K562 (cell line): ENCODE results near the gene PIP4K2A. TPM values are rescaled to one million over a fixed set of nuclear protein-coding genes. Genes with fewer than 3 reads are reported as not detected.
A peak's percentile ranks its signal among the peaks of the same experiment; 100 is the strongest.

ENCODE experiments used
- ATAC-seq: fragments of 200-7000 bp; cut with Tn5 transposase; 3 replicates; pipeline ENCODE4 v1.9.1; 2020; ENCODE audit warnings: moderate library complexity
- BruUV-seq: library from RNA; stranded (reverse); fragments of 400-500 nt; replicated peaks from 2 replicates; lab custom pipeline; 2021; lab: Mats Ljungman, UMichigan
- CTCF ChIA-PET: fragments of 300-600 bp; formaldehyde crosslinking; extraction: SDS; loops from one replicate; lab custom pipeline; 2021; ENCODE audit warnings: low intra/inter-chr PET ratio; lab: Yijun Ruan, JAX
- POLR2A ChIA-PET: fragments of 300-600, 350-650 bp; sonication (Branson Sonifier 250); formaldehyde crosslinking; extraction: SDS; loops from one replicate; lab custom pipeline; 2021; ENCODE audit warnings: antibody characterized with exemption, inconsistent platforms; lab: Yijun Ruan, JAX
- DNase-seq, 4 experiments: peaks; one replicate each; pipeline versions ENCODE4 v3.0.0 to v3.0.0-alpha.2; 2011 to 2018; ENCODE audit warnings: low spot score in 3 of 4, mixed read lengths in 3 of 4; ENCODE audit errors: extremely low read depth in 1 of 4
- FAIRE-seq: peaks from 2 replicates; lab custom pipeline; 2011; peaks lifted over from hg19 to GRCh38; lab: Jason Lieb, UNC
- H2AFZ ChIP-seq: 2 replicates; pipeline ENCODE4 v1.6.0; 2011; ENCODE audit warnings: low read depth, low read length, control low read depth, inconsistent platforms
- H3K27ac ChIP-seq: fragments of 200-600 bp; 3 replicates; pipeline ENCODE4 v1.8.0; 2011; ENCODE audit warnings: low read depth, mild to moderate bottlenecking, control low read depth, inconsistent platforms, low read length, moderate library complexity, mixed read lengths; ENCODE audit errors: extremely low read depth
- H3K27me3 ChIP-seq, 2 experiments: fragments of 300-600 bp in 1 of 2; 2 replicates in 1 of 2; 3 replicates in 1 of 2; pipeline versions ENCODE4 v1.6.0 to v1.8.0; 2011; ENCODE audit warnings: inconsistent platforms in 2 of 2, low read length in 2 of 2, mild to moderate bottlenecking in 1 of 2, mixed read lengths in 1 of 2, moderate library complexity in 1 of 2; ENCODE audit not compliant: control insufficient read depth in 2 of 2, insufficient read depth in 2 of 2
- H3K36me3 ChIP-seq: fragments of 300-600 bp; 3 replicates; pipeline ENCODE4 v1.8.0; 2011; ENCODE audit warnings: mild to moderate bottlenecking, low read length, inconsistent platforms; ENCODE audit not compliant: control insufficient read depth, insufficient read depth
- H3K4me1 ChIP-seq, 2 experiments: fragments of 200-600 bp in 1 of 2; replicated peaks in 1 of 2; 2 replicates in 1 of 2; 3 replicates in 1 of 2; pipeline versions ENCODE4 v1.5.1 to v1.8.0; 2011; ENCODE audit warnings: inconsistent platforms in 2 of 2, low read length in 2 of 2, mild to moderate bottlenecking in 1 of 2, mixed read lengths in 1 of 2, moderate library complexity in 1 of 2; ENCODE audit not compliant: control insufficient read depth in 2 of 2, insufficient read depth in 2 of 2
- H3K4me2 ChIP-seq: 2 replicates; pipeline ENCODE4 v1.6.1; 2011; ENCODE audit warnings: low read length, control low read depth, inconsistent platforms, mixed read lengths; ENCODE audit not compliant: insufficient read depth
- H3K4me3 ChIP-seq: fragments of 200-600 bp; sonication (generic), shearing (Covaris generic); 2 replicates; pipeline ENCODE4 v1.5.1; 2016; ENCODE audit warnings: control low read depth, inconsistent platforms
- H3K79me2 ChIP-seq: fragments of 200-600 bp; 3 replicates; pipeline ENCODE4 v1.8.0; 2011; ENCODE audit warnings: low read length, inconsistent platforms; ENCODE audit not compliant: control insufficient read depth, insufficient read depth
- H3K9ac ChIP-seq, 2 experiments: 2 replicates each; pipeline versions ENCODE4 v1.6.0 to v1.6.1; 2011; ENCODE audit warnings: low read depth in 2 of 2, low read length in 2 of 2, control low read depth in 1 of 2, inconsistent platforms in 1 of 2, mild to moderate bottlenecking in 1 of 2, mixed read lengths in 1 of 2; ENCODE audit not compliant: insufficient read depth in 1 of 2
- H3K9me1 ChIP-seq: one replicate; pipeline ENCODE4 v1.6.0; 2011; ENCODE audit warnings: inconsistent platforms, mild to moderate bottlenecking, low read length, moderate library complexity; ENCODE audit not compliant: control insufficient read depth, insufficient read depth
- H3K9me3 ChIP-seq: replicated peaks from 2 replicates; pipeline ENCODE4 v1.5.1; 2011; ENCODE audit warnings: low read depth, low read length, inconsistent platforms; ENCODE audit not compliant: control insufficient read depth, insufficient read depth
- H4K20me1 ChIP-seq: replicated peaks from 2 replicates; pipeline ENCODE4 v1.6.1; 2011; ENCODE audit warnings: low read length, inconsistent platforms, mixed read lengths; ENCODE audit not compliant: control insufficient read depth, insufficient read depth
- CBX2 ChIP-seq: fragments of 200-600 bp; sonication (generic); IDR thresholded peaks from one replicate; pipeline ENCODE4 v1.6.1; 2012; ENCODE audit warnings: mild to moderate bottlenecking, low read length, inconsistent platforms; ENCODE audit not compliant: insufficient read depth, poor library complexity, severe bottlenecking
- KLF16 ChIP-seq: IDR thresholded peaks from 2 replicates; pipeline ENCODE4 v1.6.1; 2016; ENCODE audit warnings: antibody characterized with exemption
- PML ChIP-seq: IDR thresholded peaks from 2 replicates; pipeline ENCODE4 v1.6.1; 2012; ENCODE audit warnings: low read length, inconsistent platforms
- RFX1 ChIP-seq: fragments of 450-650 bp; IDR thresholded peaks from 2 replicates; pipeline ENCODE4 v1.6.1; 2016; ENCODE audit warnings: mild to moderate bottlenecking, moderate library complexity
- ZNF324 ChIP-seq: fragments of 250-450 bp; sonication (Bioruptor Pico); IDR thresholded peaks from 2 replicates; pipeline ENCODE4 v1.4.0; 2020; ENCODE audit warnings: mild to moderate bottlenecking
- ZNF444 ChIP-seq: fragments of 250-450 bp; sonication (Bioruptor Pico); IDR thresholded peaks from 2 replicates; pipeline ENCODE4 v1.4.0; 2020; ENCODE audit warnings: mild to moderate bottlenecking, moderate library complexity
- WGBS: fragments of 100-300 bp; shearing (Covaris generic); methylation state at CpG from one replicate; pipeline ENCODE4 v1.1.6; 2016; ENCODE audit warnings: low coverage, mixed read lengths; ENCODE audit not compliant: insufficient coverage; ENCODE audit errors: missing lambda C conversion rate; 5-methylcytosine and 5-hydroxymethylcytosine counted together
- in situ Hi-C: fragments of 300-500 bp; cut with MboI; formaldehyde crosslinking; loops from 4 replicates; pipeline ENCODE4 v1.15.0; 2018; ENCODE audit warnings: inconsistent platforms, mixed read lengths
- intact Hi-C: fragments of 100-400 bp; cut with micrococcal nuclease; formaldehyde crosslinking; loops from 2 replicates; pipeline ENCODE4 v1.14.2; 2022
- polyA plus RNA-seq, 8 experiments: library from polyadenylated mRNA; depleted of rRNA in 4 of 8; stranded (reverse) in 5 of 8; unstranded in 3 of 8; fragments of >200 nt; fragmentation: Nextera tagmentation in 2 of 8; fragmentation: Illumina TruSeq in 1 of 8; extraction: Ambion mirVana in 2 of 8; extraction: Trizol in 1 of 8; gene quantifications; 2 replicates each; pipeline versions ENCODE4 v1.2.1 to v1.2.3, GENCODE V29; 2011 to 2014; ENCODE audit warnings: inconsistent platforms in 1 of 8, missing spikeins in 1 of 8
- total RNA-seq, 7 experiments: library from RNA; depleted of rRNA in 6 of 7; stranded (reverse); fragments of >200 nt in 6 of 7; fragmentation: Illumina TruSeq in 2 of 7; extraction: Trizol in 2 of 7; gene quantifications; 2 replicates each; pipeline versions ENCODE4 v1.2.1 to v1.2.3, GENCODE V29; 2011 to 2021; ENCODE audit warnings: low replicate concordance in 1 of 7

PIP4K2A gene
- total and polyA plus RNA-seq, 9 of the 15 experiments (the other 6 are each of a cell fraction or from before 2014, with no cell fraction given), result 35.6 to 117 (median 71.9) TPM

- DNase-seq (no peak), FAIRE-seq (no peak), ATAC-seq (no peak)
- TF ChIP-seq RFX1, result 0 out of 2 replicates have a peak, but pooled peaks have one; percentile 4
- no peak for TF ChIP-seq ZNF324 (CRISPR knock-in tag)
- Histone ChIP-seq H3K4me2 (no peak overlapping the region), H3K36me3 (peaks cover 24% of the 10 kb centered on the region; the same call in 1 of the 3 replicates), H3K27me3 (no peaks in the 10 kb centered on the region), H2AFZ (no peak overlapping the region), H3K9me3 (no peaks in the 10 kb centered on the region), H3K4me3 (no peak overlapping the region), H3K9ac (no peak overlapping the region), H3K27ac (peak overlapping the region; percentile 91; the same call in 2 of the 3 replicates), H3K79me2 (peaks cover 99% of the 10 kb centered on the region), H3K4me1 (peaks cover 24 to 62% of the 10 kb centered on the region in 2 experiments), H3K9me1 (no peaks in the 10 kb centered on the region), H4K20me1 (no peaks in the 10 kb centered on the region; the same call in 1 of the 2 replicates)
- POLR2A ChIA-PET, result no interaction called here
- WGBS, result 82% methylated on average over 1 of the region's 1 CpG
- no TSS peak for BruUV-seq
- in situ Hi-C loops, result no loop called here
- intact Hi-C loops, result loop anchor here (5.0 kb wide), 1 partner anchor 62 kb away; no protein-coding TSS in a partner anchor
- CTCF ChIA-PET, result no interaction called here
Observed at GRCh38 chr10:22679608-22680007, 34.8 kb downstream of the PIP4K2A start.

GRCh38 chr10:22677333-22677732, 37.0 kb downstream of the PIP4K2A start:
- intact Hi-C loops, result no loop called here
- POLR2A ChIA-PET, result interaction anchor here (1.3 to 3.2 kb wide), 5 partner anchors 8 to 61 kb away, joined by 3 to 12 read pairs (median 4); no protein-coding TSS in a partner anchor

More at GRCh38 chr10:22677333-22677732, 37.0 kb downstream of the PIP4K2A start:
- no peak for FAIRE-seq
- WGBS, result 90% methylated on average over 5 of the region's 5 CpGs
- peaks cover 99% of the 10 kb centered on the region for H3K79me2 ChIP-seq
- CTCF ChIA-PET, result no interaction called here
- no peak overlapping the region for H3K4me2 ChIP-seq
- BruUV-seq, result no TSS peak
- no peaks in the 10 kb centered on the region for H4K20me1 ChIP-seq
- H3K9ac ChIP-seq, result 0 out of 4 replicates have a peak overlapping the region, but pooled peaks of 1 of the 2 experiments have one; percentile 14
- H3K27ac ChIP-seq, result no peak overlapping the region
- peaks cover 18% of the 10 kb centered on the region; the same call in 1 of the 3 replicates for H3K36me3 ChIP-seq
- H3K4me1 ChIP-seq, result peaks cover 15 to 62% of the 10 kb centered on the region in 2 experiments
- no peaks in the 10 kb centered on the region for H3K9me1 ChIP-seq
- DNase-seq, result no peak
- H2AFZ ChIP-seq, result no peak overlapping the region
- no peak for ATAC-seq
- TF ChIP-seq PML, result no peak
- no peak for TF ChIP-seq ZNF444 (CRISPR knock-in tag)
- TF ChIP-seq CBX2, result no peak
- TF ChIP-seq KLF16, result no peak
- in situ Hi-C loops, result no loop called here
- H3K9me3 ChIP-seq, result no peaks in the 10 kb centered on the region
- no peak overlapping the region for H3K4me3 ChIP-seq
- H3K27me3 ChIP-seq, result no peaks in the 10 kb centered on the region
